ENCODE measurements around the gene ARHGEF11.

- TF ChIP-seq, protein P1, sequence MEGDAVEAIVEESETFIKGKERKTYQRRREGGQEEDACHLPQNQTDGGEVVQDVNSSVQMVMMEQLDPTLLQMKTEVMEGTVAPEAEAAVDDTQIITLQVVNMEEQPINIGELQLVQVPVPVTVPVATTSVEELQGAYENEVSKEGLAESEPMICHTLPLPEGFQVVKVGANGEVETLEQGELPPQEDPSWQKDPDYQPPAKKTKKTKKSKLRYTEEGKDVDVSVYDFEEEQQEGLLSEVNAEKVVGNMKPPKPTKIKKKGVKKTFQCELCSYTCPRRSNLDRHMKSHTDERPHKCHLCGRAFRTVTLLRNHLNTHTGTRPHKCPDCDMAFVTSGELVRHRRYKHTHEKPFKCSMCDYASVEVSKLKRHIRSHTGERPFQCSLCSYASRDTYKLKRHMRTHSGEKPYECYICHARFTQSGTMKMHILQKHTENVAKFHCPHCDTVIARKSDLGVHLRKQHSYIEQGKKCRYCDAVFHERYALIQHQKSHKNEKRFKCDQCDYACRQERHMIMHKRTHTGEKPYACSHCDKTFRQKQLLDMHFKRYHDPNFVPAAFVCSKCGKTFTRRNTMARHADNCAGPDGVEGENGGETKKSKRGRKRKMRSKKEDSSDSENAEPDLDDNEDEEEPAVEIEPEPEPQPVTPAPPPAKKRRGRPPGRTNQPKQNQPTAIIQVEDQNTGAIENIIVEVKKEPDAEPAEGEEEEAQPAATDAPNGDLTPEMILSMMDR (optimal IDR thresholded peaks at IDR 0.05 in 1 of 3, IDR thresholded peaks at IDR 0.05 in 1 of 3, conservative IDR thresholded peaks at IDR 0.05 in 1 of 3; ENCODE audit: extremely low read depth in 1 of 3, insufficient read depth in 2 of 3, low read length in 3 of 3), result peak; percentile 75 to 91 (median 84)
- TF ChIP-seq EZH2 (IDR thresholded peaks at IDR 0.05; ENCODE audit: low read length), result no peak
Observed at GRCh38 chr1:156892190-156893047, 153.1 kb downstream of the ARHGEF11 start.
